GM23338 (cell line): ENCODE results near the gene USP20. TPM values are rescaled to one million over a fixed set of nuclear protein-coding genes. Genes with fewer than 3 reads are reported as not detected.

ENCODE experiments used
- ATAC-seq: fragments of 200-7000 bp; cut with Tn5 transposase; 3 replicates; pipeline ENCODE4 v1.9.1; 2020
- DNase-seq: peaks from one replicate; pipeline ENCODE4 v3.0.0-alpha.2; 2015; ENCODE audit warnings: low spot score
- H2AFZ ChIP-seq: fragments of 200-600 bp; sonication (generic); 2 replicates; pipeline ENCODE4 v1.8.0; 2016; ENCODE audit warnings: antibody characterized with exemption, mild to moderate bottlenecking, moderate library complexity
- H3F3A ChIP-seq: fragments of 200-600 bp; sonication (generic); replicated peaks from 2 replicates; pipeline ENCODE4 v1.8.0; 2017; ENCODE audit warnings: antibody characterized with exemption, mixed run types, low read depth
- H3K27ac ChIP-seq: fragments of 200-600 bp; sonication (generic); 2 replicates; pipeline ENCODE4 v1.6.1; 2016; ENCODE audit warnings: low read depth
- H3K27me3 ChIP-seq: fragments of 200-600 bp; sonication (generic); 2 replicates; pipeline ENCODE4 v1.8.0; 2016; ENCODE audit warnings: mild to moderate bottlenecking, mixed run types, moderate library complexity; ENCODE audit not compliant: insufficient read depth
- H3K36me3 ChIP-seq: fragments of 200-600 bp; sonication (generic); 2 replicates; pipeline ENCODE4 v1.8.0; 2016; ENCODE audit warnings: mild to moderate bottlenecking; ENCODE audit not compliant: insufficient read depth
- H3K4me1 ChIP-seq: fragments of 200-600 bp; sonication (generic); 2 replicates; pipeline ENCODE4 v1.8.0; 2016; ENCODE audit warnings: mild to moderate bottlenecking, moderate library complexity; ENCODE audit not compliant: insufficient read depth
- H3K4me2 ChIP-seq: fragments of 200-600 bp; sonication (generic); 2 replicates; pipeline ENCODE4 v1.7.1; 2017; ENCODE audit warnings: mixed run types
- H3K4me3 ChIP-seq: fragments of 200-600 bp; sonication (generic); 2 replicates; pipeline ENCODE4 v1.6.1; 2016; ENCODE audit warnings: mixed run types
- H3K79me2 ChIP-seq: fragments of 200-600 bp; sonication (generic); replicated peaks from 2 replicates; pipeline ENCODE4 v1.8.0; 2017; ENCODE audit warnings: mild to moderate bottlenecking; ENCODE audit not compliant: insufficient read depth
- H3K9me2 ChIP-seq: fragments of 200-600 bp; sonication (generic); 2 replicates; pipeline ENCODE4 v1.8.0; 2017; ENCODE audit not compliant: insufficient read depth
- H4K20me1 ChIP-seq: fragments of 200-600 bp; sonication (generic); replicated peaks from 2 replicates; pipeline ENCODE4 v1.8.0; 2017; ENCODE audit warnings: mild to moderate bottlenecking; ENCODE audit not compliant: insufficient read depth
- H3K27ac Mint-ChIP-seq: 2 replicates; pipeline ENCODE4 v1.8.0; 2020; ENCODE audit warnings: inconsistent platforms, mild to moderate bottlenecking, moderate library complexity, mixed read lengths
- H3K27me3 Mint-ChIP-seq: 3 replicates; pipeline ENCODE4 v1.8.0; 2022; ENCODE audit warnings: low read depth, mild to moderate bottlenecking, moderate library complexity, mixed read lengths, inconsistent platforms; ENCODE audit not compliant: insufficient read depth, poor library complexity
- H3K36me3 Mint-ChIP-seq: 3 replicates; pipeline ENCODE4 v1.8.0; 2021; ENCODE audit warnings: low read depth, mild to moderate bottlenecking, inconsistent platforms, moderate library complexity, mixed read lengths
- H3K4me1 Mint-ChIP-seq: 3 replicates; pipeline ENCODE4 v1.8.0; 2020; ENCODE audit warnings: mild to moderate bottlenecking, inconsistent platforms, mixed read lengths
- H3K4me3 Mint-ChIP-seq: 3 replicates; pipeline ENCODE4 v1.8.0; 2021; ENCODE audit warnings: moderate library complexity, mild to moderate bottlenecking, inconsistent platforms, mixed read lengths
- H3K9me3 Mint-ChIP-seq: 3 replicates; pipeline ENCODE4 v1.8.0; 2020; ENCODE audit warnings: moderate library complexity, mild to moderate bottlenecking, inconsistent platforms, mixed read lengths
- CREB1 ChIP-seq: fragments of 250-450 bp; sonication (Bioruptor Pico); IDR thresholded peaks from 2 replicates; pipeline ENCODE4 v1.5.0; 2020; ENCODE audit warnings: low read depth, mild to moderate bottlenecking, moderate library complexity
- EZH2 ChIP-seq: fragments of 200-600 bp; sonication (generic); IDR thresholded peaks from one replicate; pipeline ENCODE4 v1.8.0; 2017; ENCODE audit warnings: antibody characterized with exemption, mild to moderate bottlenecking, low read depth; ENCODE audit not compliant: unreplicated experiment
- EZH2phosphoT487 ChIP-seq: fragments of 200-600 bp; sonication (generic); IDR thresholded peaks from one replicate; pipeline ENCODE4 v1.8.1; 2018; ENCODE audit warnings: antibody characterized with exemption; ENCODE audit not compliant: unreplicated experiment
- JUNB ChIP-seq: IDR thresholded peaks from one replicate; pipeline ENCODE4 v1.6.1; 2016; ENCODE audit warnings: antibody characterized with exemption; ENCODE audit not compliant: unreplicated experiment
- NANOG ChIP-seq: IDR thresholded peaks from 2 replicates; pipeline ENCODE4 v1.6.1; 2016; ENCODE audit warnings: antibody characterized with exemption, borderline replicate concordance
- POLR2AphosphoS5 ChIP-seq: IDR thresholded peaks from 2 replicates; pipeline ENCODE4 v1.6.1; 2016; ENCODE audit warnings: antibody characterized with exemption, low read depth
- ZNF114 ChIP-seq: fragments of 250-450 bp; sonication (Bioruptor Pico); IDR thresholded peaks from 2 replicates; pipeline ENCODE4 v1.5.0; 2020; ENCODE audit warnings: mild to moderate bottlenecking, moderate library complexity
- ZNF331 ChIP-seq: fragments of 250-450 bp; sonication (Bioruptor Pico); IDR thresholded peaks from 2 replicates; pipeline ENCODE4 v1.5.0; 2020; ENCODE audit warnings: low read depth, mild to moderate bottlenecking, moderate library complexity
- polyA plus RNA-seq: library from polyadenylated mRNA; unstranded; fragments of >200 nt; fragmentation: Nextera tagmentation; extraction: Ambion mirVana; gene quantifications from 2 replicates; pipeline ENCODE4 v1.2.1, GENCODE V29; 2016
- total RNA-seq: library from RNA; depleted of rRNA; stranded (reverse); fragments of >200 nt; shearing (Covaris generic); gene quantifications from 2 replicates; pipeline ENCODE4 v1.2.3, GENCODE V29; 2014
- TF ChIP-seq, protein P1 (sequence below), 2 experiments: fragments of 200-600 bp in 1 of 2; sonication (generic) in 1 of 2; conservative IDR thresholded peaks; 2 replicates each; pipeline versions ENCODE4 v1.5.1 to v1.6.1; 2016 to 2017; ENCODE audit warnings: antibody characterized with exemption in 2 of 2, low read depth in 2 of 2, mild to moderate bottlenecking in 2 of 2, moderate library complexity in 1 of 2
- TF ChIP-seq, protein P2 (sequence below): IDR thresholded peaks from 2 replicates; pipeline ENCODE4 v1.6.1; 2016; ENCODE audit warnings: antibody characterized with exemption
- TF ChIP-seq, protein P3 (sequence below): IDR thresholded peaks from one replicate; pipeline ENCODE4 v1.6.1; 2018; ENCODE audit warnings: antibody characterized with exemption; ENCODE audit not compliant: unreplicated experiment

Gene USP20
- total and polyA plus RNA-seq, 2 experiments from 2014 or later = 10.4 to 13.0 TPM

DNA sequence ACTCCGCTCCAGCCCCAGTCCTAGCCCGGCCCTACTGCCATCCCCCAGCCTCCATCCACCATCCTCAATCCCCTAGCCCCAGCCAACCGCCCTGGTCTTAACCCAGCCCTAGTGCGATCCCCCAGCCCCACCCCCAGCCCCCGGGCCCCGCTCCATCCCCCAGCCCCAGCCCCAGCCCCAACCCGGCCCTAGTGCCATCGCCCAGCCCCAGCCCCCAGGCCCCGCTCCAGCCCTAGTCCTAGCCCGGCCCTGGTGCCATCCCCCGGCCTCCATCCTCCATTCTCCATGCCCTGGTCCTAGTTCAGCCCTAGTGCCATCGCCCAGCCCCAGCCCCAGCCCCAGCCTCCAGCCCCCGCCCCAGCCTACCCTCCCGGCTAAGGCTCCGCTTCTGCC lies 11.7 kb upstream of the USP20 start:
- Mint-ChIP-seq H3K4me3 (peak overlapping the region; percentile 82), H3K4me1 (peaks cover 7% of the 10 kb centered on the region), H3K27me3 (peaks cover 17% of the 10 kb centered on the region), H3K36me3 (peaks cover 48% of the 10 kb centered on the region), H3K27ac (no peak overlapping the region), H3K9me3 (peaks cover 2% of the 10 kb centered on the region; the same call in 1 of the 3 replicates)
- Histone ChIP-seq H3K4me3 (peak overlapping the region; percentile 79), H3K4me2 (peak overlapping the region; percentile 71; the same call in 1 of the 2 replicates), H3K4me1 (no peaks in the 10 kb centered on the region), H4K20me1 (no peaks in the 10 kb centered on the region), H3K36me3 (peaks cover 28% of the 10 kb centered on the region), H2AFZ (no peak overlapping the region), H3K27ac (no peak overlapping the region), H3K27me3 (no peaks in the 10 kb centered on the region), H3F3A (0 out of 2 replicates have a peak, but pooled peaks cover 2% of the 10 kb centered on the region), H3K9me2 (no peaks in the 10 kb centered on the region), H3K79me2 (peaks cover 22% of the 10 kb centered on the region)
- ATAC-seq (peak; percentile 61), DNase-seq (peak; percentile 34)
- TF ChIP-seq EZH2phosphoT487 = no peak
- no peak for TF ChIP-seq POLR2AphosphoS5

DNA sequence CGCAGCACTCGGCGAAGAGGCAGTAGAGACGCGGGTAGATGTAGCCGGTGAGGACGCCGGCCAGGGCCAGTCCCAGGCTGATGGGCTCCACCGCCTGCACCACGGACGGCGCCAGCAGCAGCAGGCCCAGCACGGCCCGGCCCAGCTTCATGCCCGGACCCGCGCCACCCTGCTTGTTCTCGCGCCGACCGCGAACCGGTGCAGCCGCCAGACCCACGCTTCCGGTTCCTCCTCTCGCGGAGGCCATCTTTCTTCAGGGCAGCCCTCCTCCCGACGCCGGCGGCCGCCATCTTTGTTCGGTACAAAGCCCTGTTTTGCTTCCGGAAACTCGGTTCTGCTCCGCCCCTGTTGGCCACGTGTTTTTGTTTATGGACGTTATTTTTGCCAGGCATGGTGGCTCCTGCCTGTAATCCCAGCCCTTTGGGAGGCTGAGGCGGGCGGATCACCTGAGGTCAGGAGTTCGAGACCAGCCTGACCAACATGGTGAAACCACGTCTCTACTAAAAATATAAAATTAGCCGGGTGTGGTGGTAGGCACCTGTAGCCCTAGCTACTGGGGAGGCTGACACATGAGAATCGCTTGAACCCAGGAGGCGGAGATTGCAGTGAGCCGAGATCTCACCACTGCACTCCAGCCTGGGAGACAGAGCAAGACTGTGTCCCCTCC lies 11.2 kb upstream of the USP20 start, which contains the start of gene TOR1A:
TOR1A (minus strand) TSS at position 202 of the 667 bp plus-strand sequence; CDS start at position 151, 51 bp downstream.
- Mint-ChIP-seq H3K4me1 (peaks cover 7% of the 10 kb centered on the region), H3K27me3 (peaks cover 17% of the 10 kb centered on the region), H3K4me3 (peak within 1 kb of the TSS; percentile 82), H3K27ac (0 out of 2 replicates have a peak within 1 kb of the TSS, but pooled peaks have one; percentile 66), H3K36me3 (peaks cover 48% of the 10 kb centered on the region), H3K9me3 (peaks cover 2% of the 10 kb centered on the region; the same call in 1 of the 3 replicates)
- no peaks in the 10 kb centered on the region for H3K27me3 ChIP-seq
- no peaks in the 10 kb centered on the region for H4K20me1 ChIP-seq
- H3K4me2 ChIP-seq = peak within 1 kb of the TSS; percentile 88
- peaks cover 28% of the 10 kb centered on the region for H3K36me3 ChIP-seq
- H2AFZ ChIP-seq = no peak within 1 kb of the TSS
- no peaks in the 10 kb centered on the region for H3K9me2 ChIP-seq
- 0 out of 2 replicates have a peak within 1 kb of the TSS, but pooled peaks have one; percentile 55 for H3K27ac ChIP-seq
- 0 out of 2 replicates have a peak, but pooled peaks cover 2% of the 10 kb centered on the region for H3F3A ChIP-seq
- peak within 1 kb of the TSS; percentile 79 for H3K4me3 ChIP-seq
- no peaks in the 10 kb centered on the region for H3K4me1 ChIP-seq
- DNase-seq (peak; percentile 97), ATAC-seq (peak; percentile 88)
- H3K79me2 ChIP-seq = peaks cover 22% of the 10 kb centered on the region
- no peak for TF ChIP-seq JUNB
- peak; percentile 50; the same call in 1 of the 2 replicates for TF ChIP-seq ZNF114 (CRISPR knock-in tag)
- no peak for TF ChIP-seq NANOG
- TF ChIP-seq, protein P1, sequence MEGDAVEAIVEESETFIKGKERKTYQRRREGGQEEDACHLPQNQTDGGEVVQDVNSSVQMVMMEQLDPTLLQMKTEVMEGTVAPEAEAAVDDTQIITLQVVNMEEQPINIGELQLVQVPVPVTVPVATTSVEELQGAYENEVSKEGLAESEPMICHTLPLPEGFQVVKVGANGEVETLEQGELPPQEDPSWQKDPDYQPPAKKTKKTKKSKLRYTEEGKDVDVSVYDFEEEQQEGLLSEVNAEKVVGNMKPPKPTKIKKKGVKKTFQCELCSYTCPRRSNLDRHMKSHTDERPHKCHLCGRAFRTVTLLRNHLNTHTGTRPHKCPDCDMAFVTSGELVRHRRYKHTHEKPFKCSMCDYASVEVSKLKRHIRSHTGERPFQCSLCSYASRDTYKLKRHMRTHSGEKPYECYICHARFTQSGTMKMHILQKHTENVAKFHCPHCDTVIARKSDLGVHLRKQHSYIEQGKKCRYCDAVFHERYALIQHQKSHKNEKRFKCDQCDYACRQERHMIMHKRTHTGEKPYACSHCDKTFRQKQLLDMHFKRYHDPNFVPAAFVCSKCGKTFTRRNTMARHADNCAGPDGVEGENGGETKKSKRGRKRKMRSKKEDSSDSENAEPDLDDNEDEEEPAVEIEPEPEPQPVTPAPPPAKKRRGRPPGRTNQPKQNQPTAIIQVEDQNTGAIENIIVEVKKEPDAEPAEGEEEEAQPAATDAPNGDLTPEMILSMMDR (conservative IDR thresholded peaks at IDR 0.05; ENCODE audit: low read depth in 2 of 2) = no peak
- no peak for TF ChIP-seq ZNF331 (CRISPR knock-in tag)
- peak; percentile 92 for TF ChIP-seq POLR2AphosphoS5
- no peak for TF ChIP-seq EZH2
- TF ChIP-seq, protein P2, sequence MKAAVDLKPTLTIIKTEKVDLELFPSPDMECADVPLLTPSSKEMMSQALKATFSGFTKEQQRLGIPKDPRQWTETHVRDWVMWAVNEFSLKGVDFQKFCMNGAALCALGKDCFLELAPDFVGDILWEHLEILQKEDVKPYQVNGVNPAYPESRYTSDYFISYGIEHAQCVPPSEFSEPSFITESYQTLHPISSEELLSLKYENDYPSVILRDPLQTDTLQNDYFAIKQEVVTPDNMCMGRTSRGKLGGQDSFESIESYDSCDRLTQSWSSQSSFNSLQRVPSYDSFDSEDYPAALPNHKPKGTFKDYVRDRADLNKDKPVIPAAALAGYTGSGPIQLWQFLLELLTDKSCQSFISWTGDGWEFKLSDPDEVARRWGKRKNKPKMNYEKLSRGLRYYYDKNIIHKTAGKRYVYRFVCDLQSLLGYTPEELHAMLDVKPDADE = peak; percentile 93
- TF ChIP-seq, protein P3, sequence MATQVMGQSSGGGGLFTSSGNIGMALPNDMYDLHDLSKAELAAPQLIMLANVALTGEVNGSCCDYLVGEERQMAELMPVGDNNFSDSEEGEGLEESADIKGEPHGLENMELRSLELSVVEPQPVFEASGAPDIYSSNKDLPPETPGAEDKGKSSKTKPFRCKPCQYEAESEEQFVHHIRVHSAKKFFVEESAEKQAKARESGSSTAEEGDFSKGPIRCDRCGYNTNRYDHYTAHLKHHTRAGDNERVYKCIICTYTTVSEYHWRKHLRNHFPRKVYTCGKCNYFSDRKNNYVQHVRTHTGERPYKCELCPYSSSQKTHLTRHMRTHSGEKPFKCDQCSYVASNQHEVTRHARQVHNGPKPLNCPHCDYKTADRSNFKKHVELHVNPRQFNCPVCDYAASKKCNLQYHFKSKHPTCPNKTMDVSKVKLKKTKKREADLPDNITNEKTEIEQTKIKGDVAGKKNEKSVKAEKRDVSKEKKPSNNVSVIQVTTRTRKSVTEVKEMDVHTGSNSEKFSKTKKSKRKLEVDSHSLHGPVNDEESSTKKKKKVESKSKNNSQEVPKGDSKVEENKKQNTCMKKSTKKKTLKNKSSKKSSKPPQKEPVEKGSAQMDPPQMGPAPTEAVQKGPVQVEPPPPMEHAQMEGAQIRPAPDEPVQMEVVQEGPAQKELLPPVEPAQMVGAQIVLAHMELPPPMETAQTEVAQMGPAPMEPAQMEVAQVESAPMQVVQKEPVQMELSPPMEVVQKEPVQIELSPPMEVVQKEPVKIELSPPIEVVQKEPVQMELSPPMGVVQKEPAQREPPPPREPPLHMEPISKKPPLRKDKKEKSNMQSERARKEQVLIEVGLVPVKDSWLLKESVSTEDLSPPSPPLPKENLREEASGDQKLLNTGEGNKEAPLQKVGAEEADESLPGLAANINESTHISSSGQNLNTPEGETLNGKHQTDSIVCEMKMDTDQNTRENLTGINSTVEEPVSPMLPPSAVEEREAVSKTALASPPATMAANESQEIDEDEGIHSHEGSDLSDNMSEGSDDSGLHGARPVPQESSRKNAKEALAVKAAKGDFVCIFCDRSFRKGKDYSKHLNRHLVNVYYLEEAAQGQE = no peak
- TF ChIP-seq CREB1 (CRISPR knock-in tag) = peak; percentile 55
